GM19023 (cell line): ENCODE results near the gene SPAG16.

Source experiments
- ATAC-seq: cut with Tn5 transposase; IDR thresholded peaks from one replicate; pipeline ENCODE4 v1.9.1; 2021; ENCODE audit warnings: mild to moderate bottlenecking, moderate library complexity; ENCODE audit not compliant: unreplicated experiment

Gene SPAG16

GRCh38 chr2:214328941-214329340 is 1044.7 kb downstream of the SPAG16 start:
- no peak for ATAC-seq

DNA sequence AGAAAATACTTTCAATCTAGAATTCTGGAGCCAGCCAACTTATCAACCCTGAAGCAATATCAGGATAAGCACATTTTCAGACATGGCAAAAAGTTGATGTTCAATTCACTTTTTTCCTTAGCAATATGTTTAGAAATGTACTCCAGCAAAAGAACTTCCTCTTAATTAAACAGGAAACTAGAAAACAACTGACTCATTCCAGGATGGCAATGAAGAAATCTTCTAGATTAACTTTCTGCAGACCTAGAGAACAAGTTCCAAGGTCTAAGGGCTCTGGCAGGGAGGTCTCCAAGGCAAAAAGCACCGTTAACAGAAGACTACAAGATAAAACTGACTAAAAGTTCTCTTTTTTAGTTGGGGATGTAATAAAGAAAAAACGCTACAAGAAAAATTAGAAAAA is 1057.4 kb downstream of the SPAG16 start:
- no peak for ATAC-seq

DNA sequence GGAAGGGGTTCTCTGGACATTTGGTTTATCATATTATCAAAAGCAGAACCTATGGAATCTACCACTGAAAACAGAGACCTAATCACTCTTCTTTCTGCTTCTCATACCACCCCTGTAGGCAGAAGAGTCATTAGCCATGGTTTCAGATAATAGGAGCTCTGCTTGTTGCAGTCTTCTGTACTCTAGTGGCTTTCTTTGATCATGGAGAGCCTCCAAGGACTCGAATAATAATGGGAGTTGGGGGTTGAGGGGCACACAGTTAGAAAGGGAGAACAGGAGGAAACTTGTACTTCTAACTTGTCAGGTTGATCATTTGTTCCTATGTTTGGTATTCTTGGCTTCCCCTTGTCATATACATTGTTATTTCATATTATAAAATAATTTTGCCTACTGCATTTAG is 1074.2 kb downstream of the SPAG16 start:
- no peak for ATAC-seq

- no peak for ATAC-seq
Measured at GRCh38 chr2:214361116-214361515, 1076.9 kb downstream of the SPAG16 start.

- no peak for ATAC-seq
Measured at GRCh38 chr2:214365549-214365948, 1081.3 kb downstream of the SPAG16 start.

- no peak for ATAC-seq
Measured at GRCh38 chr2:214367171-214367570, 1082.9 kb downstream of the SPAG16 start.

GRCh38 chr2:214376618-214377285 is 1092.5 kb downstream of the SPAG16 start:
- no peak for ATAC-seq

DNA sequence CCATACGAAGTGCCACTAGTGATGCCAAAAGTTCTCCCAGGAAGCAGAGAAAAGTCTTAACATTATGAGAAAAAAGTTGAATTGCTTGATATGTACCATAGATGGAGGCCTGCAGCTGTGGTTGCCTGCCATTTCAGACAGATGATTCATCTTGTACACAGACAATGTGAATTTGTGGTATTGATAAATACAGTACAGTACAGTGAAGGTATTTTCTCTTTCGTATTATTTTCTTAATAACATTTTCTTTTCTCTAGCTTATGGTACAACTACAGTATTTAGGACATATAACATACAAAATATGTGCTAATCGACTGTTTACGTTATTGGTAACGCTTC is 1093.0 kb downstream of the SPAG16 start:
- ATAC-seq, result no peak

DNA sequence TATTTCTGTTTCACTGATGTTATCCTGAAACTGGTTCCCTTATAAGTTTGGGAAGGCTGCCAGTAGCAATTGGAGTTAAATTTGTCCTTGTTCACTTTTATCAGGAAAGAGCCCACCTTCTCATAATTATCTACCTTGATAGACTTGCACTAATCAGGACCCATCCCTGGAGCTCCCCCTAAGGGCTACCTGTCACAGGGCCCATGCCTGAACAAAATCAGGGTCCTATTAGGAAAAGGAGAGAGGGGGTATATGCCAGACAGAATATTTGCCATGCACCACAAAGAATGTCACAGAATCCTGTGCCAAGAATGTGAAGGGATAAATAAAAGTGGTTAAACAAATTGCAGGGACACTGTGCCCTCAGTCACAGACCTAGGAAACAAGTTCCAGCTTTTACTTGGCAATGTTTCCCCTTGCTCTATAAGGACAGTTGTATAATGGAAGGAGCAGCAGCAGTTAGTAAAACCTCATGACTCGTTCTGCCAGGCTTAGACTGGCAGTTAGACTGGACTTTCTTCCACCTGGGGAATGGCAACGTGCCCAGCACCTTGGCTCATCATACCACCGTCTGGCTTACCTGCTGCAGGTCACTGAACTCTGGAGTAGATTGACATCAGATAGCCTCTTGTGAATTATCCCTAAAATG is 1094.3 kb downstream of the SPAG16 start:
- ATAC-seq, result no peak

DNA sequence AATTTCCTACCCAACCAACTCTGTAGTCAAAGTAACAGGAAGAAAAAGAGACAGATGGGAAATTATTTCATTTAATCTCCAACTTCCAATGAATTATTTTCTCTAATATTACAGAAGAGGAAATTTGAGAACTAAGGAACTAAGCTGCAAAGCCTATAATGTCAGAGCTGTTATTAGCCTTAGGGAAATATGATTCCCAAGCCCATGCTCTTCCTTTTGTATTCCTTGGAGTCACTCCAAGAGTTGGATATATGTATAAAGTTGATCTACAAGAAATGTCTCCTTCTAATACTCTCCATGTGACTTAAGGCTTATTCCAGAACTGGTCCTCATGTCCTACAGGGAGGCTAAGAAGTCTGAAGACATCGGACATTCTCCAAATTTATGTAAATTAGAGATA is 1095.0 kb downstream of the SPAG16 start:
- ATAC-seq, result no peak

- no peak for ATAC-seq
Measured at GRCh38 chr2:214380681-214381080, 1096.4 kb downstream of the SPAG16 start.

- ATAC-seq, result no peak
Measured at GRCh38 chr2:214382229-214382628, 1098.0 kb downstream of the SPAG16 start.

- ATAC-seq, result no peak
Measured at GRCh38 chr2:214386720-214387119, 1102.5 kb downstream of the SPAG16 start.

DNA sequence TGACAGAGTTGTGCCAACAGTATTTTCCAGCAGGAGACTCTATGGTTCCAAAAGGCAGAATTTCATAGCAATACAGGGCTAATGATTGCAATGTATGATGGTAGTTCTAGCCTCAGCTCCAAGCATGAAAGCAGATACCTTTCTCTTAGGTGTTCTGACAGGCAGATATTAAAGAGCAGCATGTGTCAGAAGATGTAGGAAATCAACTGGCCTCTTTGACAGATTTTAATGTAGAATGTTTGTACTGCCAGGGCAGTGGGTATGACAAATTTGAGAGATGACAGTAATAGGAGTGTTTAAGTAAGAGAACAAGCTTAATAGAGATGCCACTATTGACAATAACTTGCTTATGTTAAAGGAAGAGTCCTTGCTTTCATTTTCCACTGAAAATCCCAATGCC is 1105.1 kb downstream of the SPAG16 start:
- no peak for ATAC-seq

- no peak for ATAC-seq
Measured at GRCh38 chr2:214393796-214394195, 1109.5 kb downstream of the SPAG16 start.

GRCh38 chr2:214395040-214395439 is 1110.8 kb downstream of the SPAG16 start:
- ATAC-seq, result no peak

GRCh38 chr2:214401580-214401979 is 1117.3 kb downstream of the SPAG16 start:
- no peak for ATAC-seq

- no peak for ATAC-seq
Measured at GRCh38 chr2:214410128-214410775, 1126.0 kb downstream of the SPAG16 start.

GRCh38 chr2:214410918-214411554 is 1126.8 kb downstream of the SPAG16 start, which contains the start of gene VWC2L:
TSS of gene VWC2L (plus strand) at chr2:214411054. CDS start at chr2:214414194, 3,140 bp downstream.
- ATAC-seq, result no peak

- ATAC-seq, result no peak
Measured at GRCh38 chr2:214412679-214413078, 1128.4 kb downstream of the SPAG16 start.

DNA sequence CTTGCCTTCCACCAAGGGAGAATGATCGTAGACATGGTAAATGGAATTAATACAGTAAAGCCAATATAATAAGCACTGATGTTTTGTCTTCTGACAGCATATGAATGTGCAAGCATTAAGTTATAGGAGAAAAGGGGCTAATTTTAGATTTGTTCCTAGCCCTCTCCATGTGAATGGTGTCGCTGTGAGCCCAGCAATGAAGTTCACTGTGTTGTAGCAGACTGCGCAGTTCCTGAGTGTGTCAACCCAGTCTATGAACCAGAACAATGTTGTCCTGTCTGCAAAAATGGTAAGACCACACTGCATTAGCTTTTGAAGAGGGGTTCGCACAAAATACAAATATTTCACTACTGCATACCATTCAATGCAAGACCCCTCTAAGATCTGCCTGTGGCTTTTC is 1152.2 kb downstream of the SPAG16 start:
- no peak for ATAC-seq
